Astrocyte (in vitro differentiated cells and primary cell): ENCODE results near the gene CHMP1B. TPM values are rescaled to one million over a fixed set of nuclear protein-coding genes. Genes with fewer than 3 reads are reported as not detected.
"Not testable (repeated sequence)": the region's sequence is repeated elsewhere in the genome, so short reads cannot be mapped to it uniquely, and the experiment has no call there.

Experiments
- DNase-seq: peaks from one replicate; pipeline ENCODE4 v3.0.0-alpha.2; 2010; ENCODE audit warnings: low read depth
- FAIRE-seq: peaks from 2 replicates; lab custom pipeline; 2011; peaks lifted over from hg19 to GRCh38; lab: Jason Lieb, UNC
- H2AFZ ChIP-seq: 2 replicates; pipeline ENCODE4 v1.6.0; 2012; ENCODE audit warnings: low read depth, low read length, inconsistent platforms
- H3K27ac ChIP-seq: 2 replicates; pipeline ENCODE4 v1.5.1; 2011; ENCODE audit warnings: low read depth, low read length, inconsistent platforms
- H3K27me3 ChIP-seq: 2 replicates; pipeline ENCODE4 v1.6.0; 2011; ENCODE audit warnings: low read length, inconsistent platforms; ENCODE audit not compliant: insufficient read depth
- H3K36me3 ChIP-seq: 2 replicates; pipeline ENCODE4 v1.5.1; 2011; ENCODE audit warnings: low read length, inconsistent platforms; ENCODE audit not compliant: insufficient read depth
- H3K4me1 ChIP-seq: 2 replicates; pipeline ENCODE4 v1.5.1; 2011; ENCODE audit warnings: low read length, inconsistent platforms; ENCODE audit not compliant: insufficient read depth
- H3K4me2 ChIP-seq: 2 replicates; pipeline ENCODE4 v1.6.0; 2012; ENCODE audit warnings: low read length, inconsistent platforms
- H3K4me3 ChIP-seq: 2 replicates; pipeline ENCODE4 v1.5.1; 2011; ENCODE audit warnings: low read depth, mild to moderate bottlenecking, low read length, inconsistent platforms; ENCODE audit not compliant: insufficient read depth
- H3K79me2 ChIP-seq: 2 replicates; pipeline ENCODE4 v1.6.0; 2012; ENCODE audit warnings: mild to moderate bottlenecking, low read length, inconsistent platforms; ENCODE audit not compliant: insufficient read depth
- H3K9ac ChIP-seq: 2 replicates; pipeline ENCODE4 v1.6.0; 2012; ENCODE audit warnings: mild to moderate bottlenecking, low read length, inconsistent platforms
- H3K9me3 ChIP-seq: 2 replicates; pipeline ENCODE4 v1.5.1; 2012; ENCODE audit warnings: low read depth, mild to moderate bottlenecking, low read length, inconsistent platforms; ENCODE audit not compliant: insufficient read depth
- H4K20me1 ChIP-seq: 2 replicates; pipeline ENCODE4 v1.6.0; 2012; ENCODE audit warnings: low read length, inconsistent platforms; ENCODE audit not compliant: insufficient read depth
- H3K27ac Mint-ChIP-seq: one replicate; pipeline ENCODE4 v1.8.0; 2021; ENCODE audit warnings: mild to moderate bottlenecking, mixed read lengths; ENCODE audit not compliant: unreplicated experiment
- H3K27me3 Mint-ChIP-seq: one replicate; pipeline ENCODE4 v1.8.0; 2021; ENCODE audit warnings: low read depth, mixed read lengths; ENCODE audit not compliant: unreplicated experiment
- H3K36me3 Mint-ChIP-seq: one replicate; pipeline ENCODE4 v1.8.0; 2021; ENCODE audit warnings: low read depth, mixed read lengths; ENCODE audit not compliant: unreplicated experiment
- H3K4me1 Mint-ChIP-seq: one replicate; pipeline ENCODE4 v1.8.0; 2021; ENCODE audit warnings: low read depth, mixed read lengths; ENCODE audit not compliant: unreplicated experiment
- H3K4me3 Mint-ChIP-seq: one replicate; pipeline ENCODE4 v1.8.0; 2021; ENCODE audit warnings: mild to moderate bottlenecking, moderate library complexity, mixed read lengths; ENCODE audit not compliant: unreplicated experiment
- H3K9me3 Mint-ChIP-seq: one replicate; pipeline ENCODE4 v1.8.0; 2021; ENCODE audit warnings: mild to moderate bottlenecking, mixed read lengths; ENCODE audit not compliant: unreplicated experiment
- CTCF ChIP-seq: IDR thresholded peaks from 2 replicates; pipeline ENCODE4 v1.5.1; 2011; ENCODE audit warnings: low read depth, mild to moderate bottlenecking, inconsistent platforms, low read length, moderate library complexity; ENCODE audit not compliant: insufficient read depth
- EZH2 ChIP-seq: IDR thresholded peaks from 2 replicates; pipeline ENCODE4 v1.6.1; 2012; ENCODE audit warnings: mild to moderate bottlenecking, low read length, inconsistent platforms; ENCODE audit not compliant: insufficient read depth
- total RNA-seq: library from RNA; stranded (reverse); gene quantifications from 2 replicates; pipeline ENCODE4 v1.2.1, GENCODE V29; 2021

The CHMP1B gene
- total RNA-seq, 1 donor from 2014 or later, result 49.7 TPM

GRCh38 chr18:11849841-11850634, 1.2 kb upstream of the CHMP1B start:
- Mint-ChIP-seq H3K4me3 (peak overlapping the region; percentile 100), H3K9me3 (no peaks in the 10 kb centered on the region), H3K27me3 (no peaks in the 10 kb centered on the region), H3K4me1 (peaks cover 15% of the 10 kb centered on the region), H3K27ac (peak overlapping the region; percentile 100), H3K36me3 (no peaks in the 10 kb centered on the region)
- H3K27ac ChIP-seq, result peak overlapping the region; percentile 99
- peak overlapping the region; percentile 100 for H3K9ac ChIP-seq
- H3K27me3 ChIP-seq, result no peaks in the 10 kb centered on the region
- no peaks in the 10 kb centered on the region for H3K36me3 ChIP-seq
- no peaks in the 10 kb centered on the region for H3K9me3 ChIP-seq
- H3K79me2 ChIP-seq, result peaks cover 36% of the 10 kb centered on the region
- DNase-seq, result peak; percentile 96
- H2AFZ ChIP-seq, result peak overlapping the region; percentile 72
- H3K4me1 ChIP-seq, result peaks cover 18% of the 10 kb centered on the region
- TF ChIP-seq CTCF (no peak), EZH2 (no peak)
- no peak for FAIRE-seq
- H3K4me3 ChIP-seq, result peak overlapping the region; percentile 100
- peak overlapping the region; percentile 90 for H3K4me2 ChIP-seq
- H4K20me1 ChIP-seq, result peaks cover 9% of the 10 kb centered on the region

GRCh38 chr18:11850821-11851145, 430 bp upstream of the CHMP1B start:
- peak overlapping the region; percentile 90 for H3K4me2 ChIP-seq
- peak overlapping the region; percentile 99 for H3K27ac ChIP-seq
- no peak for FAIRE-seq
- H3K79me2 ChIP-seq, result peaks cover 41% of the 10 kb centered on the region
- peak overlapping the region; percentile 100 for H3K4me3 Mint-ChIP-seq
- no peak for DNase-seq
- no peak for TF ChIP-seq EZH2
- no peak for TF ChIP-seq CTCF
- H3K9ac ChIP-seq, result peak overlapping the region; percentile 100
- no peaks in the 10 kb centered on the region for H3K27me3 ChIP-seq
- peak overlapping the region; percentile 100 for H3K27ac Mint-ChIP-seq
- peaks cover 18% of the 10 kb centered on the region for H3K4me1 Mint-ChIP-seq
- H4K20me1 ChIP-seq, result peaks cover 9% of the 10 kb centered on the region
- peaks cover 18% of the 10 kb centered on the region for H3K4me1 ChIP-seq
- peak overlapping the region; percentile 100 for H3K4me3 ChIP-seq
- H2AFZ ChIP-seq, result no peak overlapping the region
- H3K9me3 ChIP-seq, result no peaks in the 10 kb centered on the region
- H3K9me3 Mint-ChIP-seq, result no peaks in the 10 kb centered on the region
- no peaks in the 10 kb centered on the region for H3K27me3 Mint-ChIP-seq
- H3K36me3 ChIP-seq, result no peaks in the 10 kb centered on the region
- no peaks in the 10 kb centered on the region for H3K36me3 Mint-ChIP-seq

GRCh38 chr18:11851806-11852337, 659 bp downstream of the CHMP1B start:
- Histone ChIP-seq H3K27ac (peak overlapping the region; percentile 99), H3K27me3 (no peaks in the 10 kb centered on the region), H4K20me1 (peaks cover 9% of the 10 kb centered on the region), H3K4me2 (peak overlapping the region; percentile 90), H3K4me3 (peak overlapping the region; percentile 100), H3K36me3 (no peaks in the 10 kb centered on the region), H2AFZ (no peak overlapping the region), H3K79me2 (peaks cover 41% of the 10 kb centered on the region), H3K9me3 (no peaks in the 10 kb centered on the region), H3K4me1 (peaks cover 28% of the 10 kb centered on the region), H3K9ac (peak overlapping the region; percentile 100)
- FAIRE-seq (no peak), DNase-seq (peak; percentile 26)
- peak overlapping the region; percentile 100 for H3K4me3 Mint-ChIP-seq
- H3K36me3 Mint-ChIP-seq, result no peaks in the 10 kb centered on the region
- peaks cover 22% of the 10 kb centered on the region for H3K4me1 Mint-ChIP-seq
- H3K9me3 Mint-ChIP-seq, result no peaks in the 10 kb centered on the region
- peak overlapping the region; percentile 100 for H3K27ac Mint-ChIP-seq
- H3K27me3 Mint-ChIP-seq, result no peaks in the 10 kb centered on the region
- no peak for TF ChIP-seq CTCF
- TF ChIP-seq EZH2, result no peak

GRCh38 chr18:11854554-11854953, 3.3 kb downstream of the CHMP1B start:
- H3K27me3 Mint-ChIP-seq, H3K27me3 ChIP-seq, H3K4me3 Mint-ChIP-seq, H3K36me3 ChIP-seq, H3K4me3 ChIP-seq, H3K36me3 Mint-ChIP-seq, H3K9me3 Mint-ChIP-seq, DNase-seq, H3K9me3 ChIP-seq, H3K27ac Mint-ChIP-seq, H2AFZ ChIP-seq, H3K27ac ChIP-seq, H4K20me1 ChIP-seq, H3K4me2 ChIP-seq, FAIRE-seq, H3K9ac ChIP-seq: not testable (repeated sequence)
- peaks cover 47% of the 10 kb centered on the region for H3K4me1 Mint-ChIP-seq
- Histone ChIP-seq H3K4me1 (peaks cover 44% of the 10 kb centered on the region), H3K79me2 (peaks cover 41% of the 10 kb centered on the region)
